ENCODE results near the gene GRIN1.

GRCh38 chr9:137116728-137117127 is 22.2 kb upstream of the GRIN1 start:
- TF ChIP-seq POLR2A (IDR thresholded peaks at IDR 0.05; ENCODE audit: low read length) (no peak), GATA1 (IDR thresholded peaks at IDR 0.05; ENCODE audit: low read depth, low read length) (no peak)
